Forelimb muscle (tissue), 1 donor: Measurements from ENCODE around the gene USB1. TPM values are rescaled to one million over a fixed set of nuclear protein-coding genes. Genes with fewer than 3 reads are reported as not detected.
"Not testable (repeated sequence)": the region's sequence is repeated elsewhere in the genome, so short reads cannot be mapped to it uniquely, and the experiment has no call there.

ENCODE experiments used
- DNase-seq: peaks from one replicate; pipeline ENCODE4 v3.0.0-alpha.2; 2013; ENCODE audit warnings: low read depth
- polyA plus RNA-seq: library from polyadenylated mRNA; unstranded; fragments of 120-200 nt; gene quantifications from one replicate; pipeline ENCODE4 v1.2.1, GENCODE V29; 2013; ENCODE audit not compliant: insufficient read length

USB1 gene
- polyA plus RNA-seq, 1 donor = 13.8 TPM

- no peak for DNase-seq
Measured at GRCh38 chr16:57969451-57970123, 31.6 kb upstream of the USB1 start.

- DNase-seq = no peak
Measured at GRCh38 chr16:57970319-57970718, 30.9 kb upstream of the USB1 start.

GRCh38 chr16:57970970-57971369 lies 30.2 kb upstream of the USB1 start, which contains the start of gene CNGB1:
Gene CNGB1 (minus strand): TSS chr16:57971128. CDS start chr16:57967286, 3,842 bp downstream.
- DNase-seq = no peak

- no peak for DNase-seq
Measured at GRCh38 chr16:57971848-57972247, 29.4 kb upstream of the USB1 start.

- DNase-seq = no peak
Measured at GRCh38 chr16:57972306-57972705, 28.9 kb upstream of the USB1 start.

GRCh38 chr16:57976331-57976796 lies 24.8 kb upstream of the USB1 start:
- no peak for DNase-seq

- no peak for DNase-seq
Measured at GRCh38 chr16:57977418-57978069, 23.7 kb upstream of the USB1 start.

- DNase-seq = not testable (repeated sequence)
Measured at GRCh38 chr16:57978070-57978465, 23.1 kb upstream of the USB1 start.

GRCh38 chr16:57979006-57979585 lies 22.1 kb upstream of the USB1 start:
- no peak for DNase-seq

GRCh38 chr16:57981636-57982035 lies 19.6 kb upstream of the USB1 start:
- no peak for DNase-seq

- DNase-seq = no peak
Measured at GRCh38 chr16:57982385-57982784, 18.8 kb upstream of the USB1 start.

GRCh38 chr16:57984443-57985203 lies 16.6 kb upstream of the USB1 start:
- DNase-seq = no peak

GRCh38 chr16:57985204-57986181 lies 15.7 kb upstream of the USB1 start:
- no peak for DNase-seq

- no peak for DNase-seq
Measured at GRCh38 chr16:57986196-57986595, 15.0 kb upstream of the USB1 start.

GRCh38 chr16:57987441-57988177 lies 13.6 kb upstream of the USB1 start:
- no peak for DNase-seq

- DNase-seq = no peak
Measured at GRCh38 chr16:57988929-57989328, 12.3 kb upstream of the USB1 start.

GRCh38 chr16:57991551-57992059 lies 9.6 kb upstream of the USB1 start:
- DNase-seq = no peak

- DNase-seq = no peak
Measured at GRCh38 chr16:57992084-57992483, 9.1 kb upstream of the USB1 start.

- no peak for DNase-seq
Measured at GRCh38 chr16:57993438-57993837, 7.8 kb upstream of the USB1 start.

- no peak for DNase-seq
Measured at GRCh38 chr16:57993897-57994296, 7.3 kb upstream of the USB1 start.
